GM18502 (cell line): ENCODE measurements around the gene TEAD1.
"Not testable (repeated sequence)": the region's sequence is repeated elsewhere in the genome, so short reads cannot be mapped to it uniquely, and the experiment has no call there.

Source experiments
- ATAC-seq: cut with Tn5 transposase; IDR thresholded peaks from one replicate; pipeline ENCODE4 v1.9.1; 2021; ENCODE audit warnings: mild to moderate bottlenecking; ENCODE audit not compliant: unreplicated experiment, poor library complexity

Gene TEAD1

GRCh38 chr11:12853652-12854296 lies 179.6 kb downstream of the TEAD1 start:
- no peak for ATAC-seq

DNA sequence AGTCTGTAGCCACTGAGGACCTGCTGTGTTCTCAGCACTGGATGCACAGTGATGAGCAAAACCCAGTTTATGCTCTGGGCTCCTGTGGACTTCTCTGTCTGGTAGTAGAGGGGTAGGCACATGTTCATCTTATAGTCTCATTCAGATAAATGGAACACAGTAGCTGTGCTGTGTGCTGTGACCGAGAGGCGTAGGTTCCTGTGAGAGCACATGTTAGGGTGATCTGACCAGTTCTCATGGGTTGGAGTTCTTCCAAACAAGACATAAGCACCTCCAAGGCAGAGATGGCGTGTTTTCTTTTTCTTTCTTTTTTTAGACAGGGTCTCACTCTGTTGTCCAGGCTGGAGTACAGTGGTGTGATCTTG lies 180.1 kb downstream of the TEAD1 start:
- ATAC-seq: no peak

DNA sequence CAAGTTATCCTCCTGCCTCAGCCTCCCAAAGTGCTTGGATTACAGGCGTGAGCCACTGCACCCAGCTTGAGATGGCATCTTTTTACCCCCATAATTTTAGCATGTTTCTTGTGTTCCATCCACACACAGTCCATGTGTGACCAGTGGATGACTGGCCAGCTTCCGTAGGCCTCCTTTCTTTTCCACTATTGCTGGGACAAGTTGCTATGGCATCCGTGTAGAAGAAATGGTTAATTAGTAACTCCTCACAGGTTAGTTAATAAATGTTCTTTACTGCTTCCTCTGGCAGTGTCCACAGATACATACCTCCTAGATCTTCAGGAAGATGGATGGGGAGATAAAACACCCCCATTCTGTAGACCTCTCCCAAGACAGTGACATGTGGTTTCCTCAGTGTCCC lies 180.6 kb downstream of the TEAD1 start:
- ATAC-seq: no peak

- ATAC-seq: no peak
Observed at GRCh38 chr11:12856338-12856737, 182.1 kb downstream of the TEAD1 start.

- ATAC-seq: no peak
Observed at GRCh38 chr11:12857572-12857971, 183.4 kb downstream of the TEAD1 start.

DNA sequence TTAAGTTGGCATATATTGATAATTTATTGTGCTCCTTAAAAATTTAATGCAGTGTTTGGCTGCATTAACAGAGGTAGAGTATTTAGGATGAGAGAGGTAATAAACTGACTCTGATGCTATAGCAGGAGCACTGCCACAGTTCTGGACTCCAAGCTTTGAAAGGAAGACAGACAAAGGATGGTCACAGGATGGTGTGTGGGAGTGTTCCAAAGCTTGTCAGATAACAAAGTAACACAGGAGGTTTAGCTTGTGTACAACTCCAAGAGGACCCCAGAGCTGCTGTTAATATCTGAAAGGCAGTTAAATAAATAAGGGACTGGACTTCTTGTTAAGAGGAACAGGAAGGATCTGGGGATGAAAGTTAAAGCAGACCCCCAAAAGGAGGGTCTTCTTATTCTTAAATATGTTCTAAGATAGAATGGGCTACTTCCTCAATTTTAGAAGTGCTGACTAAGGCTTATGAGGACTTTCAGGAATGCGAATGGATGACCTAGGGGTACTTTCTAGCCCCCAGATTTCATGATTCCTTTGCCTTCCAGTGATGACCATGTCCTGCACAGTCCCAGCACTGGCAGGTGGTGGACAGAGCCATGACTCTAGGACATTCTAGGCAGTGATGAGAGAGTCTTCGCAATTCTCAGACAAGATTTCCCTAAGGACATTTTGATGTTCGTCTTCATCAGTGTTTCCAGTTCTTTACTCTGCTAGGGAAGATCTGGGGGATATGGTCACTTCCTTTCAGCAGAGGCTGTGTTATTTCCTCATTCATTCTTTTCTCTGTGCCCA lies 185.8 kb downstream of the TEAD1 start:
- no peak for ATAC-seq

GRCh38 chr11:12860827-12861226 lies 186.6 kb downstream of the TEAD1 start:
- no peak for ATAC-seq

DNA sequence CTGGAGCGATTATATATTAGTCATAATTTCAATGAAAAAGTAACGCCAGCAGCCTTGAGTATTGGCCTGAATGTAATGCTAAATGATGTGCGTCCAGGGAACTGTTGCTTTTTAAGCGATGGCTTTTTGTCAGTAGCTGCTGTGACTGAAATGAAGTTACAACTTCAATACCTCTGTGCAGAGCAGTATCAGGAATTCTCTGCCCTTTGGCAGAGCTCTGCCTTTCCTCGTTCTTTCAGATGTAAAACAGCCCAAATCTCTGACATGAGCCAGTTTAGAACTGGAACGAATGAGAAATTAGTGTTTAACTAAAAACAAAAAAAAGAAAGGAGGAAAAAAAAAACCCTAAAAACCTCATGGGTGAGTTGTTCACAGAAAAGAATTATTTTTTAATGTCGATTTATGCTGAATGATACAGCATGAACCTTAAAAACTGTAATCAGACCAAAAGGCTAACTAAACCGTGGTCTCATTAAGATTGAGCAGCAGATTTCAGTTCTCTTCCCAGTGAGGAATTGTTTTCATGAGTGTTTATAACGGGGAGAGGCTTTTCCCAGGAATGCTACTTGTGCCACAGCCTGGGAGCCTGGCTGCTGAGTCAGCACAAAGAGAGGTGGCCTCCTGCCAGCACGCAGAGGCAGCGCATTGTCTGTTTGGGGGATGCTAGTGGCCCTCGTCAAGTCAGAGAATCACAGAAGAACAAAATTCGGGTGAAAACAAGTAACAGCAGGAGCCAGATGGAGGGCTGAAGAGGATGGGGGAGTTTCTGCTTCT lies 188.7 kb downstream of the TEAD1 start:
- ATAC-seq: no peak

DNA sequence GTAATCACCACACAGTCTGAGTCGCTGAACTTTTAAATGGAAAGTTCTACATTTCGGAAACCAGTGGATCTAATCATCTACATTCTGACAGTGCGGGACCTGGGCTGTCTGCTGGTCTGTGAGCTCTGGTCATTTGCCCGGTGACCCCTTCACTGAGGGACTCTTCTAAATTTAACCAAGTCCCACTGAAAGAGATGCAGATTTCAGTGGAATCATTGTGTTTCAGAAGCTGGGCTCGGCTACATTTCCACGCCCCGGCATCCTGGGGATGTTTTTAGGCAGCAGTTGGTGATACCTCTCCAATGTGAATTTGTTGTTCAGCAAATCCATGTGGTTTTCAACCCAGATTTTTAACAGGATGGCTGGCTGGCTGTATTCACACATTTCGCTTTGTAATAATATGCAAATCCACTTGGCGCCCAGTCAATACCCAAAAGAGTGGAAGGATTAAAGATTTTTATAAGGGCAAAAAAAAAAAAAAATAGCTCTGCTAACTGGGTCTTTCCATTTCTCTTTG lies 189.4 kb downstream of the TEAD1 start:
- no peak for ATAC-seq

- ATAC-seq: no peak
Observed at GRCh38 chr11:12864316-12865156, 190.3 kb downstream of the TEAD1 start.

DNA sequence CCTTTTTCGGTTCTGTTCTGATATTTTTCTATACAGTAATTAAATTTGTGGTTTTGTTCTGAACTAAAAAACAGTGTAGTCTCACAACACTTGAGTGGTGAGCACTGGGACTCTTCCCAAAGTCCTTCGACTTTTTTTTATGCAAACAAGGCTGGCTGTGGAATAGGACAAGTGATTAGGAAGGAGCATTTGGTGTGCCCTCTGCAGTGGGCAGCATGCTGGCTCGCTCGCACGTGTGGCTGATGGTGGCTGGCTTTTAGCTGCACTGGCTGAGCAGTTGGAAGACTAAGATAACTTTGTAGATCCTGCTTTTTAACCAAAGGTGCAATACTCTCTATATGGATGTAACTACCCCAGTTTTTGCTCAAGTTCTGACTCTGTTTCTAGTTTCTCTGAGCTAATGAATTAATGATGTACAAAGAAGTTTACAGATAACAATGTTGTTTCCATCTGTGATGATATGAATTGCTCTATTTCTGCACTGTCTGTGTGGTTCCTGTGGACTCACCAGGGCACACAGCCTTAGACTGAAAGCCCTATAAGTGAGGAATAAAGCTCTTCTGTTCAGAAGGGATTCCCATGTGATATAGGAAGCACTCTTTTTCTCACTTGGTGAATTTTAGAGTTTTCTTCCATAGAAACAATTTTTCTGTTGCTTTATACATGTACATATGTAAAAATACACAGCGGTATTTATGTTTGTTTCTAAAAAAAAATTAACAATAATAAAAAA lies 191.8 kb downstream of the TEAD1 start:
- no peak for ATAC-seq

DNA sequence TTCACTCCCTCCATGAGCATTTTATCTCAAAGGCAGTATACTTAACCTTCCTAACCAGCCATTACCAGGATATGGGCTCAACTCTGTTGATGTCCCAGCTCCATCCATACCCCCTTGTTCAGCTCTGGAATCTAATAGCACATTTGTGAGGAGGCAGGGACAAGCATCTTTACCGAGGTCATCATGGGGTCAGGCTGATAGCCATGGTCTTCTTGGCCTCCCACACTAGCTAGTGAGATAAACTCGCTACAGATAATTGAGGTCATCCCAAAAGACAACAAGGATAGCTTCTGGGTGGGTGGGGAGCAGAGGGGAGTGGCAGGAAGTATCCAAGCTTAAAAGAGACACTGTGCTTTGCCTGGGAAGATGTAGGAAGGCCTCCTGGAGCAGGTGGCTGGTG lies 193.3 kb downstream of the TEAD1 start:
- no peak for ATAC-seq

DNA sequence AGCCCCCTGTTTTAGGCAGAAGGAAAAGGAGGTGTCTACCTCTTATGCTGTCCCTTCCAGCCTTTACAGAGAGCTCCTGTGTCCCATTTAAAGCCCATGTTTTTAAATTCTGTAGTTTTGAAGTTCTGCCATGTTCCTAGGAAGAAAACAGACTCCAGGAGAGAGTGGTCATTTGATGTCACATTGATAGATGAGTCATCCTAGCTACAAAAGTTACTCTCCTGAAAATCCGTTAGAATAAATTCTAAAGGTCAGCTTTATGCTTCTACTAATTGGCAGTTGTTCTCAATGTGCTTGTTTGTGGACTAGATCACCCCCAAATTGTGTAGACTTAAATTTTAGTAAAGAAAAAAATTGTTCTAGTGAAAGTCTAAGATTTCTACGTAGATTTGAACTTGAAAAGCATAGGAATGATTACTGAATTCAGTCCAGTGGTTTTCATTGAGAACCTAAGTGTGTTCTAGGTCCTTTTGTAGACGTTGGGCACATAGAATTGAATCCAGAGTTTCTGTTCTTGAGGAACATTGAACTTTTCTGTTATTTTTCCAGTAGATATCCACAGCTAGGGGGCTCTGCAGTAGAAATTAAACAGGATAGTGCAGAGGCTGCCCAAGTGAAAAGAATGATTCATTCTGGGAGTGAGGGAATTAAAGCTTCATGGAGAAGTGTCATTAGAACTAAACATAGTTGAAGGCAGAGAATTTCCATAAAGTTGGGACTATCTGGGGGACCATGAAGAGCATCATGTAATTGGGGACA lies 194.3 kb downstream of the TEAD1 start:
- no peak for ATAC-seq

- ATAC-seq: no peak
Observed at GRCh38 chr11:12871241-12871640, 197.0 kb downstream of the TEAD1 start.

- ATAC-seq: no peak
Observed at GRCh38 chr11:12871788-12872321, 197.6 kb downstream of the TEAD1 start.

DNA sequence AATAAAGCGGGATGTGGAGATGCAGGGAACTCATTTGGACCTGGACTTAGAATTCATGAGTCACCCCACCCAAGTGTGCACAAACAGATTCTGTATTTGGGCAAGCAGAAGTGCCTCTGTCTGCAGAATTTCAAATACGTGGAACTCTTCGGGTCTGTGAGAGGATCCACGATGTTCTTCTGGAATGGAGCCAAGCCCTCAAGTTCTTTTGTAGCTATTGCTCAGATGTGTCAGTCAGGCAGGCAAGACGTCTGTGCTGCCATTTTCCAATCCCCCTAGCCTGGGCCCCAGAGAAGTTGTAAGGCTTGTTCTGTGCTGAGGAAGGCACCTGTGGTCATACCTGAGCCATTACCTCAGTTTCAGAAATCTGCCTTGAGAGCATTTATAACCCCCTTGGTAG lies 202.1 kb downstream of the TEAD1 start:
- no peak for ATAC-seq

GRCh38 chr11:12876988-12877387 lies 202.8 kb downstream of the TEAD1 start:
- no peak for ATAC-seq

- not testable (repeated sequence) for ATAC-seq
Observed at GRCh38 chr11:12877508-12877907, 203.3 kb downstream of the TEAD1 start.

DNA sequence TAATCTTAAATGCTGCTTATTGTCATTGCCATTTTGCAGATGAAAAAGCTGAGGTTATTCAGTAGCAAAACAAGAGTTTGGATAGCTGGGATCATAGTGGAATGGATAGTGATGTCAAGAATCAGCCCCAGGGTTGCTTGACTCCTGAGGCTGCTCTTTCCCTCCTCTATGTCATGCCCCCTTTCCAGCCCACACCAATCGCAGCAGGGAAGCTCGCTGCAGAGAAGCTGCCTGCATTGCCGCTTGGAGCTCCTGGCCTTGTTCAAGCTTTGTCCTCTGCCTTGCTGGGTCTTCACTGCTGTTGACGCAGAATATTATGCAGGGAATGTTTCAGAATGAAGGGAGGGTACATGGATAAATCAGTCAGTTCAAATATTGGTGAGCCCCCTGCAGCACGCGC lies 206.1 kb downstream of the TEAD1 start:
- ATAC-seq: no peak
